ENCODE measurements around the gene ABCE1. TPM values are rescaled to one million over a fixed set of nuclear protein-coding genes. Genes with fewer than 3 reads are reported as not detected.

The ABCE1 gene
- total and polyA plus RNA-seq, 2 of the 8 experiments (the other 6 are each of a cell fraction or from before 2014, with no cell fraction given) = 43.7 to 126 TPM

DNA sequence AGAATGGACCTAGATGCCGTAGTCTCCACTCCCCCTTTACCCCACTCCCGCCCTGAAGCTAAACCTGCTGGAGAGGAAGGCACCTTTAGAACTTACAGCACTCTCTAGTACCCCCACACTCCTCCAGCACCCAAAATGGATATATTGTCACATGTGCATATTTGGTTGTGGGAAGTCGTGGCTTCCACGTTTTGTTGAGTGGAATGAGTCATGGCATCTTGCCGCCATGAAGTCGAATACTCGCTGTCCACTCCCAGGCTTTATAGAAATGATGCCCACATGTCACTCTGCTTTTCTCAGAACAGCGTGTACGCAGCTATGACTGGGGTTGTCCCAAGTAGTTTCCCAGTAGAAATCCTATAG lies 545 bp downstream of the ABCE1 start:
- POLR2A ChIA-PET (ENCODE audit: partially characterized antibody) = interaction anchor here (1.1 to 2.1 kb wide), 19 partner anchors 9 to 449 kb away, joined by 3 to 10 read pairs (median 4); partner anchors contain the start of gene OTUD4
- no peak for TF ChIP-seq ZNF274 (IDR thresholded peaks at IDR 0.05; ENCODE audit: borderline replicate concordance, extremely low read depth, low read length)
- TF ChIP-seq HDAC2 (IDR thresholded peaks at IDR 0.05; ENCODE audit: borderline replicate concordance in 1 of 2, low read depth in 2 of 2, low read length in 2 of 2) = peak in 1 of 2 experiments; percentile 12; a peak in 1 of 4 replicates
- no peak for TF ChIP-seq EGR1 (IDR thresholded peaks at IDR 0.05; ENCODE audit: borderline replicate concordance, low read depth, low read length)
- no peak for TF ChIP-seq EZH2 (IDR thresholded peaks at IDR 0.05; ENCODE audit: low read depth, low read length, severe bottlenecking)
- no peak for TF ChIP-seq RAD21 (IDR thresholded peaks at IDR 0.05 in 1 of 2, conservative IDR thresholded peaks at IDR 0.05 in 1 of 2; ENCODE audit: low read depth in 2 of 2, low read length in 2 of 2)
- TF ChIP-seq JUN (IDR thresholded peaks at IDR 0.05; ENCODE audit: low read depth, low read length) = no peak
- peak; percentile 14; the same call in 1 of the 2 replicates for TF ChIP-seq PHF8 (conservative IDR thresholded peaks at IDR 0.05; ENCODE audit: low read depth, low read length)

More for the DNA sequence above, 545 bp downstream of the ABCE1 start:
- H4K5ac ChIP-seq (ENCODE audit: insufficient read length, low read depth, low read length) = peak overlapping the region; percentile 91
- H3K23ac ChIP-seq (ENCODE audit: insufficient read length) = no peak overlapping the region
- peaks cover 35 to 93% of the 10 kb centered on the region in 2 experiments for H3K79me2 ChIP-seq (ENCODE audit: control insufficient read depth in 1 of 2, insufficient read depth in 2 of 2, low read length in 2 of 2)
- H3K23me2 ChIP-seq (ENCODE audit: low read depth, low read length) = no peaks in the 10 kb centered on the region
- no peak overlapping the region for H2AK5ac ChIP-seq (ENCODE audit: low read depth, low read length)
- H3K27me3 ChIP-seq (replicated peaks in 1 of 4; ENCODE audit: control insufficient read depth in 3 of 4, extremely low read depth in 1 of 4, insufficient read depth in 3 of 4, low read length in 3 of 4) = no peaks in the 10 kb centered on the region
- no peak overlapping the region for H3K4ac ChIP-seq (replicated peaks; ENCODE audit: insufficient read length, low read depth, low read length)
- peak overlapping the region; percentile 88 to 98 (median 96) for H3K4me3 ChIP-seq (ENCODE audit: extremely low read depth in 1 of 4, insufficient read depth in 2 of 4, low read depth in 3 of 4, low read length in 4 of 4)
- peak overlapping the region; percentile 72; the same call in 1 of the 2 replicates for H2BK5ac ChIP-seq (ENCODE audit: low read depth, low read length)
- peak overlapping the region; percentile 90 for H3K27ac ChIP-seq (ENCODE audit: low read depth, low read length)
- FAIRE-seq (no peak), DNase-seq (ENCODE audit: low read depth in 1 of 2, low spot score in 2 of 2) (no peak)
- H2AFZ ChIP-seq (ENCODE audit: low read length) = no peak overlapping the region
- no peak overlapping the region for H2BK20ac ChIP-seq (ENCODE audit: low read length)
- H3K79me1 ChIP-seq (ENCODE audit: low read depth, low read length) = no peaks in the 10 kb centered on the region; the same call in 1 of the 2 replicates
- H3K36me3 ChIP-seq (ENCODE audit: control insufficient read depth in 2 of 4, insufficient read depth in 4 of 4, low read length in 3 of 4) = peaks cover 3 to 18% (median 10%) of the 10 kb centered on the region in 4 experiments
- H3K4me1 ChIP-seq (replicated peaks in 1 of 4; ENCODE audit: control insufficient read depth in 3 of 4, insufficient read depth in 4 of 4, low read length in 3 of 4) = peaks cover 0 to 6% (median 1%) of the 10 kb centered on the region in 4 experiments; a peak in 2 of 7 replicates
- CTCF ChIA-PET (ENCODE audit: partially characterized antibody) = interaction anchor here (1.3 to 1.9 kb wide), 2 partner anchors 15 to 25 kb away, joined by 3 to 5 read pairs; no protein-coding TSS in a partner anchor
- H3K14ac ChIP-seq (ENCODE audit: insufficient read length) = no peak overlapping the region
- peak overlapping the region; percentile 88; the same call in 1 of the 2 replicates for H3K18ac ChIP-seq (ENCODE audit: extremely low read depth, low read length)
- peak overlapping the region; percentile 88 to 99 (median 98) for H3K9ac ChIP-seq (replicated peaks in 1 of 4; ENCODE audit: extremely low read depth in 1 of 4, low read depth in 3 of 4, low read length in 3 of 4)
- H4K91ac ChIP-seq (replicated peaks; ENCODE audit: insufficient read length, low read length) = no peak overlapping the region
- peak overlapping the region; percentile 10; the same call in 1 of the 2 replicates for H2BK12ac ChIP-seq (ENCODE audit: low read depth, low read length)
- no peaks in the 10 kb centered on the region; a peak in 1 of 4 replicates for H3K9me3 ChIP-seq (ENCODE audit: insufficient read depth in 2 of 2, low read depth in 1 of 2, low read length in 1 of 2)
- H2BK120ac ChIP-seq (replicated peaks; ENCODE audit: low read depth, low read length) = no peak overlapping the region
- H3K4me2 ChIP-seq (ENCODE audit: insufficient read depth in 1 of 2, low read depth in 2 of 2, low read length in 2 of 2) = peak overlapping the region; percentile 62 to 88
- peak overlapping the region; percentile 98; the same call in 1 of the 2 replicates for H4K8ac ChIP-seq (ENCODE audit: extremely low read depth, insufficient read depth, low read length)
- WGBS, 2 experiments (ENCODE audit: extremely low coverage in 1 of 2, insufficient coverage in 1 of 2, insufficient read length in 1 of 2, insufficient replicate concordance in 2 of 2, low coverage in 1 of 2, low lambda C conversion rate in 2 of 2, missing lambda C conversion rate in 1 of 2) = 2% methylated on average over 9 of the region's 9 CpGs; no CpG with 5 or more reads in 1 of the 2 experiments
- H2BK15ac ChIP-seq (ENCODE audit: low read length) = no peak overlapping the region; the same call in 1 of the 2 replicates
- H4K20me1 ChIP-seq (replicated peaks in 1 of 2; ENCODE audit: control insufficient read depth in 1 of 2, insufficient read depth in 2 of 2, low read length in 2 of 2) = peaks cover 0 to 1% of the 10 kb centered on the region in 2 experiments
- peak overlapping the region; percentile 22 for H3K56ac ChIP-seq (replicated peaks; ENCODE audit: insufficient read length, low read depth, low read length)
